Cardiac fibroblast (primary cell): Measurements from ENCODE around the gene OBSL1.

Source experiments
- DNase-seq, 2 donors: peaks; one replicate each; pipeline versions ENCODE4 v3.0.0 to v3.0.0-alpha.2; 2010; ENCODE audit warnings: low read depth in 2 of 2
- H3K4me3 ChIP-seq, 2 donors: replicated peaks in 1 of 2; 1 replicate in 1 of 2; 2 replicates in 1 of 2; pipeline ENCODE4 v1.5.1; 2011; ENCODE audit warnings: low read depth in 2 of 2, low read length in 2 of 2, mild to moderate bottlenecking in 2 of 2, moderate library complexity in 1 of 2
- TF ChIP-seq, protein P1 (sequence below): IDR thresholded peaks from one replicate; pipeline ENCODE4 v1.5.1; 2011; ENCODE audit warnings: low read depth, mild to moderate bottlenecking, low read length, inconsistent platforms

OBSL1 gene

DNA sequence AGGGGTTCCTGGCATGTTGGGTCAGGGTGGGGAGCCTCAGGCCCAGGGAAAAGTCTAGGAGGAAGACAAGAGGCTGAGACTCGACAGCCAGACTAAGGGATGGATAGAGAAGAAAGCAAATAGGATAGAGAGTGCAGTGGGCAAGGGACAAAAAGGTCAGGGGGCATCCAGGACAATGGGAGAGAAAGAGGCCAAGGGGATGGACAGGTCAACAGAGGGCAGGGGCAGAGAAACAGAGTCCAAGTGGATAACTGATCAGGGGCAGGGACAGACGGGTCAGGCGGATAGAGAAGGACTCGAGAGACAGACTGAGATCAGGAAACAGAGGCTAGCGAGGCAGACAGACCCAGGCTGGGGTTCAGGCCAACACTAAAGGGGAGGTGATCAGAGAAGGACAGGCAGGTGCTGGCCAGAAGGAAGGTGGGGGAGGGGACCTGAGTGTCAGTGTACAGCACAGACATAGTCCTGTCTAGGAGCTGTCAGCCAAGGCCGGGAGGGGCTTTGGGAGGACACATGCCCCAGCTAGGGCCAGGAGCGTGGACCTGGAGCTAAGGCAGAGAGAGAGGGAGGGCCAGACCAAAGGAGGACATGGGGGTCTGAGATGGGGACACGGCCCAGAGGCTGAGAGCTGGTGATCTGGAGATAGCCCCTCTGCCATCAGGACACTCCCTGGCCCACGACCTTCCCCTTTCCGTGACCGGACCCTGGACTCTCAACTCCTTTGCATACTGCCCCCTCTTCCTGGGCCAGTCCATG lies 44.8 kb downstream of the OBSL1 start:
- DNase-seq: no peak
- H3K4me3 ChIP-seq: no peak overlapping the region
- TF ChIP-seq, protein P1, sequence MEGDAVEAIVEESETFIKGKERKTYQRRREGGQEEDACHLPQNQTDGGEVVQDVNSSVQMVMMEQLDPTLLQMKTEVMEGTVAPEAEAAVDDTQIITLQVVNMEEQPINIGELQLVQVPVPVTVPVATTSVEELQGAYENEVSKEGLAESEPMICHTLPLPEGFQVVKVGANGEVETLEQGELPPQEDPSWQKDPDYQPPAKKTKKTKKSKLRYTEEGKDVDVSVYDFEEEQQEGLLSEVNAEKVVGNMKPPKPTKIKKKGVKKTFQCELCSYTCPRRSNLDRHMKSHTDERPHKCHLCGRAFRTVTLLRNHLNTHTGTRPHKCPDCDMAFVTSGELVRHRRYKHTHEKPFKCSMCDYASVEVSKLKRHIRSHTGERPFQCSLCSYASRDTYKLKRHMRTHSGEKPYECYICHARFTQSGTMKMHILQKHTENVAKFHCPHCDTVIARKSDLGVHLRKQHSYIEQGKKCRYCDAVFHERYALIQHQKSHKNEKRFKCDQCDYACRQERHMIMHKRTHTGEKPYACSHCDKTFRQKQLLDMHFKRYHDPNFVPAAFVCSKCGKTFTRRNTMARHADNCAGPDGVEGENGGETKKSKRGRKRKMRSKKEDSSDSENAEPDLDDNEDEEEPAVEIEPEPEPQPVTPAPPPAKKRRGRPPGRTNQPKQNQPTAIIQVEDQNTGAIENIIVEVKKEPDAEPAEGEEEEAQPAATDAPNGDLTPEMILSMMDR: no peak

DNA sequence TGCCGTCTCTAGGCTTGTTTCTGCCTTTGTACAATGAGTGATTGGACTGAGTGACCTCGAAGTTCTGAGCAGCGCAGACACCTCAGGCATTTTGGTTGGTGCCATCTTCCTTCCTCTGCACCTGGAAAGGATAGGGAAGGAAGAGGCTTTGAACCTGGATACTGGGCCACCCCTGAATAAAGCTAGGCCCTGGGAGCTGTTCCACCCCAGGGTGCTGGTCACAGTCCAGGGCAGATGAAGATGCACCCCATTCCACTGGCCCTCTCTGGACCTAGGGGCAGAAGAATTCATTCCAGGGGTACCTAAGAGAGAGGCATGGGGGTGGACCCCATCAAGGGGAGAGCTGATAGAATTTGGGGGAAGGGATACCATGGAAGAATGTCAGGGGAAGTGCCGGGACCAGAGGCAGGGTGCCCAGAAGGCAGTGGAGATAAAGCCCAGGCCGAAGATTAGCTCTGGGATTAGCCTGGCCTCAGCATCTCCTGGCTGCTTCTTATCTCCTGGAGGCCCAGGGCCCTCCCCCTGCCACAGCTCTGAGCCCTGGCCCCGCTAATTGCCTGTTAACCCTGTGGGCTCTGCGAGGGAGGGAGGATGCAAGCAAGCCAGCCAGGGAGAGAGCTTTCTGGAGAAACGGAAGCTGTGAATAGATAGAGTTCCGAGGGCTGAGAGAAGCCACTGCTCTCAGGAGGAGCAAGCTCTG lies 45.7 kb downstream of the OBSL1 start:
- TF ChIP-seq, protein P1: no peak
- DNase-seq: peak in 1 of 2 donors; percentile 50
- H3K4me3 ChIP-seq: no peak overlapping the region

DNA sequence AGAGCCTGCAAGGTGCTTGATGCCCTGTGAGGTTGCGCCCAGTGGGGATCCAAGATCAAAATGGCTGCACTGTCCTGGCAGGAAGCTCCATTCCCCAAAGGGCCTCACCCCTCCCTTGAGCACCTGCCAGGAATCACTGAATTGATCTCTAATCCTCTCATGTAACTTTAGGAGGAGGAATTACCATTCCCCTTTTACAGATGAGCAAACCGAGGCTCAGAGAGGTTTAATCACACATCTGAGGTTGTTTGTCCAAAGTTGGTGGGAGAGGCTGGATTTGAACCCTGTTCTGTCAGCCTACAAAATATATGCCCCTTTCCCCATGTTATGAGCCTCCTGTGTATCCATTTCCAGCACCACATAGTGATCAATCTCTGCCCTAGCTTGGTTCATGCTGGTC lies 46.5 kb downstream of the OBSL1 start:
- no peak for DNase-seq
- no peak overlapping the region for H3K4me3 ChIP-seq
- TF ChIP-seq, protein P1: no peak

DNA sequence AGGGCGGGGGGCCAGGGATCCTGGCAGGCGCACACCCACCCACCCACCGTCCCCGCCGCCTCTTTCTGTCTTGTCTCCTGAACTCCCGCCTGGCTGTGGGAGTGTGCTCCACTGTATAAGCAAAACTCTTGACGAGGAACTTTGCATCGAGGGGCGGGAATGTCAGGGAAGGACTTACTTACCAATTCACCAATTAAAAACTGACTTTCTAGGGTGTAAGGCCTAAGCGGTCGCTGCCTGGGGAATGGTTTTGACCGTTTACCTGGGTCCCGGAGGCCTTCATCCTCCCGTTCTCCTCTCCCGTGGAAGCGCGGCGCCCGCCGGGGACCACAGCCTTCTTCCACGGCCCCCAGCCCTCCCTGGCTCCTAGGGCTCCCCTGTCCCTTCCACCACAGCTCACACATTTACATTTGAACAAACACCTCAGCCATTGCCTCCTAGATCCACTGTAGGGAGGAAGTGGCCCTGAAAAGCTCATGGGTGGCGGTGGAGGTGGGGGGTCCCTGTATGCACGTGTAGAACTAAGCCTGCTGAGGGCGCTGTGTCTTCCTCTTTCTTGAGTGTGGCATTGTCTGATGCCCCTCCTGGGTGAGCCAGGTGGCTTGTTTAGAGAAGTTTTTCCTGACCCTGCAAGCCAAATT lies 48.2 kb downstream of the OBSL1 start:
- TF ChIP-seq, protein P1: no peak
- DNase-seq: no peak
- peak overlapping the region in 1 of 2 donors; percentile 18 for H3K4me3 ChIP-seq

DNA sequence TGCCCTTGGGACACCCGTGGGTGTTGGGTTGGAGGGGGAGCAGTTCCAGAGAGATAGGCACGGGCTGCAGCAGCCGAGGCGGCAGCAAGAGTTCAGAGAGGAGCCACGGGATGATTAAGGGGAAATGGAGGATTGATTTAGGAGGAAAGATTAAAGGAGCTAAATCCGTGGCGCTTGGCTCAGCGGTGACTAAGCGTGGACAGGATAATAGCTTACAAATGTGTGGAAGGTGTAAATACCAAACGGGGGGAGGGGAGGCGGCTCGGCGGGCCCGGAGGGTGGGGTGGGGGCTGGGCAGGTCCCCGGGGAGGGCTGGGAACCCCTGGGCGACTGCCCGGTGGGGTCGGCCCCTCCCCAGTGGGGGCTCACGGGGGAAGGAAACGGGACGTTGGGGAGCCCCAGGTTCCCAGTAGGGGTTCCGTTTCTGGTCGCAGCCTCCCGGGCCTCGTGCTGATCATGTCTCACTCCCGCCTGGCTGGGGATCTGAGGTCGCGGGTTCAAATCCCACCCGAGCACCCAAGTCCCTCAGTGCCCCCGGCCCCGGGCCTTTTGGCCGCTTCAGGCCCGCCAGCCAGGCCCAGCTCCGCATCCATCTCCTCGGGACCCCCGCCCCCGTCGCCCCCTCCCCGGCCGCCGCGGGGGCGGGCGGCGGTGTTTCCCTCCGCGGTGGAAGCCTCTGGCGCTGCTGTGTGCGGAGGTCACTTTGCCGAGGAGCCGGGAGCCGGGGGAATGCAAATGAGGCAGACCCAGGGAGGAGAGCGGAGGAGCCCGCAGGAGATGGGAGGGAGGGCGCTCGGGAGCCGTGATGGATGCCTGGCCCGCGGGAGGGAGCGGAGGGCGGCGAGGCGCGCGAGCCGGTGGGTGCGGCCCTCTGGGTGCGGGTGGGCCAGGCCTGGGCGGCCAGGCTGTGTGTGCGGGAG lies 49.0 kb downstream of the OBSL1 start:
- DNase-seq: peak; percentile 54 to 58
- peak overlapping the region in 1 of 2 donors; percentile 18 for H3K4me3 ChIP-seq
- TF ChIP-seq, protein P1: no peak
